ENCODE data around the gene MRPS24.

The MRPS24 gene

DNA sequence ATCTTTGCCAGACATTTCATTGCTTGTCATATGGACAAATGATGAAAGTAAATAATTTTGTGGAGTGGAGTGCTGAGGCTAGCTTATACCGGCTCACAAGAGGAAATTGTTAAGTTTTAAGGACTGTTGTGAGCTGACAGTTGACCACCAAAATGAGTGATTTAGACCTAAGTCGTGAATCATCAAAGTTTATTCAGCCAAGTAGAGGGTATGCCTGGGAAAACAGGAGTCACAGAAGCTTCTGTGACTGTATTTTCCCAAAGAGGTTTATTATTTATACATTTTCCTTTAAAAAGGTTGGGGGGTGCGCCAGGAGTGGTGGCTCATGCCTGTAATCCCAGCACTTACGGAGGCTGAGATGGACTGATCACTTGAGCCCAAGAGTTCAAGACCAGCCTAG is 21.8 kb downstream of the MRPS24 start:
- TF ChIP-seq, protein P1, sequence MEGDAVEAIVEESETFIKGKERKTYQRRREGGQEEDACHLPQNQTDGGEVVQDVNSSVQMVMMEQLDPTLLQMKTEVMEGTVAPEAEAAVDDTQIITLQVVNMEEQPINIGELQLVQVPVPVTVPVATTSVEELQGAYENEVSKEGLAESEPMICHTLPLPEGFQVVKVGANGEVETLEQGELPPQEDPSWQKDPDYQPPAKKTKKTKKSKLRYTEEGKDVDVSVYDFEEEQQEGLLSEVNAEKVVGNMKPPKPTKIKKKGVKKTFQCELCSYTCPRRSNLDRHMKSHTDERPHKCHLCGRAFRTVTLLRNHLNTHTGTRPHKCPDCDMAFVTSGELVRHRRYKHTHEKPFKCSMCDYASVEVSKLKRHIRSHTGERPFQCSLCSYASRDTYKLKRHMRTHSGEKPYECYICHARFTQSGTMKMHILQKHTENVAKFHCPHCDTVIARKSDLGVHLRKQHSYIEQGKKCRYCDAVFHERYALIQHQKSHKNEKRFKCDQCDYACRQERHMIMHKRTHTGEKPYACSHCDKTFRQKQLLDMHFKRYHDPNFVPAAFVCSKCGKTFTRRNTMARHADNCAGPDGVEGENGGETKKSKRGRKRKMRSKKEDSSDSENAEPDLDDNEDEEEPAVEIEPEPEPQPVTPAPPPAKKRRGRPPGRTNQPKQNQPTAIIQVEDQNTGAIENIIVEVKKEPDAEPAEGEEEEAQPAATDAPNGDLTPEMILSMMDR (IDR thresholded peaks at IDR 0.05; ENCODE audit: borderline replicate concordance, extremely low read depth, low read length, poor library complexity, severe bottlenecking) = no peak
- TF ChIP-seq EZH2 (IDR thresholded peaks at IDR 0.05; ENCODE audit: borderline replicate concordance, low read depth, low read length, severe bottlenecking) = no peak
- ATAC-seq (ENCODE audit: insufficient read depth, low read depth) = no peak

DNA sequence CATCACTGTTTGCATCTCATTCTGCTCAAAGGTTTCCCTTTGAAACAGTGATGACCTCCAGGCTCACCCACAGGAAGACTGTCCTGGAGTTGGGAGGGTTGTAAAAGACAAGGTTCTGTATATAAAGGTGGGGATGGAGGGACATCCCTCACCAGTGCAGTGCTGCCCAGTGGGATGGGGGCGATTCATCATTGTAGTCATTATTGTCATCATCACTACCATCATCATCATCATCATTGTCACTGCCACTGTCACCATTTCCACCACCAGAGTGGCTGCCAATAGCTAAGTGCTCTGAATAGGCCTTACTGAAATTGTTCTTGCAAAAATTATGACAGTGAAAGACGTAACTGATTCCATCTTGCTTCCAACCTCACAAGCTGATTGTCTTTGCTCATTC is 24.7 kb downstream of the MRPS24 start:
- Histone ChIP-seq H3K36me3 (ENCODE audit: insufficient read depth, low read length) (no peaks in the 10 kb centered on the region), H3K9me3 (ENCODE audit: insufficient read depth, low read length, severe bottlenecking) (no peaks in the 10 kb centered on the region), H3K27me3 (ENCODE audit: insufficient read depth, low read length, poor library complexity) (peaks cover 3% of the 10 kb centered on the region), H4K20me1 (ENCODE audit: insufficient read depth, low read length) (no peaks in the 10 kb centered on the region), H3K27ac (ENCODE audit: low read length) (no peak overlapping the region), H3K4me2 (ENCODE audit: insufficient read depth, low read length) (no peak overlapping the region), H3K4me1 (ENCODE audit: insufficient read depth, low read length) (no peaks in the 10 kb centered on the region), H3K4me3 (ENCODE audit: low read depth in 1 of 2, low read length in 2 of 2) (no peak overlapping the region), H3K79me2 (ENCODE audit: insufficient read depth, low read length) (no peaks in the 10 kb centered on the region), H2AFZ (ENCODE audit: low read depth, low read length) (no peak overlapping the region), H3K9ac (ENCODE audit: low read depth, low read length) (no peak overlapping the region)
- ATAC-seq (ENCODE audit: insufficient read depth, low read depth) = no peak
- TF ChIP-seq, protein P1 (IDR thresholded peaks at IDR 0.05; ENCODE audit: borderline replicate concordance, extremely low read depth, low read length, poor library complexity, severe bottlenecking) = no peak
- no peak for TF ChIP-seq EZH2 (IDR thresholded peaks at IDR 0.05; ENCODE audit: borderline replicate concordance, low read depth, low read length, severe bottlenecking)
- DNase-seq = no peak

More for the DNA sequence above, 21.8 kb downstream of the MRPS24 start:
- DNase-seq = no peak
- H3K4me3 ChIP-seq (ENCODE audit: low read depth in 1 of 2, low read length in 2 of 2) = no peak overlapping the region
- H3K27me3 ChIP-seq (ENCODE audit: insufficient read depth, low read length, poor library complexity) = no peaks in the 10 kb centered on the region
- no peaks in the 10 kb centered on the region for H3K9me3 ChIP-seq (ENCODE audit: insufficient read depth, low read length, severe bottlenecking)
- H3K4me2 ChIP-seq (ENCODE audit: insufficient read depth, low read length) = no peak overlapping the region
- H3K4me1 ChIP-seq (ENCODE audit: insufficient read depth, low read length) = no peaks in the 10 kb centered on the region
- no peak overlapping the region for H2AFZ ChIP-seq (ENCODE audit: low read depth, low read length)
- no peak overlapping the region for H3K27ac ChIP-seq (ENCODE audit: low read length)
- H4K20me1 ChIP-seq (ENCODE audit: insufficient read depth, low read length) = no peaks in the 10 kb centered on the region
- H3K36me3 ChIP-seq (ENCODE audit: insufficient read depth, low read length) = no peaks in the 10 kb centered on the region
- no peaks in the 10 kb centered on the region for H3K79me2 ChIP-seq (ENCODE audit: insufficient read depth, low read length)
- no peak overlapping the region for H3K9ac ChIP-seq (ENCODE audit: low read depth, low read length)

DNA sequence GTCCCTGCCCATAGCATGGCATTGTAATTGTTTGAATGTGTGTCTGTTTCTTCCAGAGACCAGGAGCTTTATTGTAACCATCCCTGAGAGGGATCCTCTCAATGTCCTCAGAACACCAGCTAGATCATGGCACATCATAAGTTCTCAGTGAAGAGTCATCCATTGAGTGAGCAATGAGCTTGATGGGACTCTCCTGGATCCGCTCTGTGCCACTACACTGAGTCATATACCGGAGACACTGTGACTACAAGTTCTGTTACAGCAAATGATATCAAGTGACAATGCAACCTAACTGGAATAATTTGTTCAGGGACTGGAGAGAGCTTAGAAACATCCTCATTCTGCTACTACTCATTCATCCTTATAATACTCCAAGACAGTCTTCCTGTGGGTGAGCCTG is 25.1 kb downstream of the MRPS24 start:
- TF ChIP-seq, protein P1 (IDR thresholded peaks at IDR 0.05; ENCODE audit: borderline replicate concordance, extremely low read depth, low read length, poor library complexity, severe bottlenecking) = no peak
- no peak for TF ChIP-seq EZH2 (IDR thresholded peaks at IDR 0.05; ENCODE audit: borderline replicate concordance, low read depth, low read length, severe bottlenecking)
- H3K79me2 ChIP-seq (ENCODE audit: insufficient read depth, low read length) = no peaks in the 10 kb centered on the region
- ATAC-seq (ENCODE audit: insufficient read depth, low read depth) (no peak), DNase-seq (no peak)
- no peak overlapping the region for H3K4me2 ChIP-seq (ENCODE audit: insufficient read depth, low read length)
- no peaks in the 10 kb centered on the region for H4K20me1 ChIP-seq (ENCODE audit: insufficient read depth, low read length)
- no peaks in the 10 kb centered on the region for H3K36me3 ChIP-seq (ENCODE audit: insufficient read depth, low read length)
- no peaks in the 10 kb centered on the region for H3K4me1 ChIP-seq (ENCODE audit: insufficient read depth, low read length)
- H3K9ac ChIP-seq (ENCODE audit: low read depth, low read length) = no peak overlapping the region
- H3K27me3 ChIP-seq (ENCODE audit: insufficient read depth, low read length, poor library complexity) = peaks cover 3% of the 10 kb centered on the region
- no peak overlapping the region for H3K4me3 ChIP-seq (ENCODE audit: low read depth in 1 of 2, low read length in 2 of 2)
- no peak overlapping the region for H3K27ac ChIP-seq (ENCODE audit: low read length)
- H3K9me3 ChIP-seq (ENCODE audit: insufficient read depth, low read length, severe bottlenecking) = no peaks in the 10 kb centered on the region
- no peak overlapping the region for H2AFZ ChIP-seq (ENCODE audit: low read depth, low read length)

DNA sequence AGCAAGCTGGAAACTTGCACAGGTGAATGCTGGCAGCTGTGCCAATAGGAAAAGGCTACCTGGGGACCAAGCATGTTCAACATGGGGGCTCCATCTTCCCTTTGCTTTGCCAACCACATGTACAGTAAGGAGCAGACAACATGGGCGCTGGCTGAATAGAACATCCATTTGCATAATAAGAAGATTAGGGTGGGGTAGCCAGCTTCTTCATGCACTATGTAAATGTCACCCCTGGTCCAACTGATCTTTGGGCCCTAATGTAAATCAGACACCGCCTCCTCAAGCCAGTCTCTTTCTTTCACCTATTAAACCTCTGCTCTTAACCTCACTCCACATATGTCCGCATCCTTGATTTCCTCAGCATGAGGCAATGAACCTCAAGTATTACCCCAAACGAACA is 26.0 kb downstream of the MRPS24 start:
- peaks cover 3% of the 10 kb centered on the region for H3K27me3 ChIP-seq (ENCODE audit: insufficient read depth, low read length, poor library complexity)
- no peak overlapping the region for H3K27ac ChIP-seq (ENCODE audit: low read length)
- no peaks in the 10 kb centered on the region for H4K20me1 ChIP-seq (ENCODE audit: insufficient read depth, low read length)
- DNase-seq (no peak), ATAC-seq (ENCODE audit: insufficient read depth, low read depth) (no peak)
- H3K4me2 ChIP-seq (ENCODE audit: insufficient read depth, low read length) = no peak overlapping the region
- no peak overlapping the region for H2AFZ ChIP-seq (ENCODE audit: low read depth, low read length)
- H3K4me3 ChIP-seq (ENCODE audit: low read depth in 1 of 2, low read length in 2 of 2) = no peak overlapping the region
- no peaks in the 10 kb centered on the region for H3K36me3 ChIP-seq (ENCODE audit: insufficient read depth, low read length)
- no peak for TF ChIP-seq EZH2 (IDR thresholded peaks at IDR 0.05; ENCODE audit: borderline replicate concordance, low read depth, low read length, severe bottlenecking)
- TF ChIP-seq, protein P1 (IDR thresholded peaks at IDR 0.05; ENCODE audit: borderline replicate concordance, extremely low read depth, low read length, poor library complexity, severe bottlenecking) = no peak
- no peaks in the 10 kb centered on the region for H3K9me3 ChIP-seq (ENCODE audit: insufficient read depth, low read length, severe bottlenecking)
- no peak overlapping the region for H3K9ac ChIP-seq (ENCODE audit: low read depth, low read length)
- H3K4me1 ChIP-seq (ENCODE audit: insufficient read depth, low read length) = peaks cover 5% of the 10 kb centered on the region
- no peaks in the 10 kb centered on the region for H3K79me2 ChIP-seq (ENCODE audit: insufficient read depth, low read length)
